ENCODE data around the gene PDE4A.
"Not testable (repeated sequence)": the region's sequence is repeated elsewhere in the genome, so short reads cannot be mapped to it uniquely, and the experiment has no call there.

PDE4A gene

DNA sequence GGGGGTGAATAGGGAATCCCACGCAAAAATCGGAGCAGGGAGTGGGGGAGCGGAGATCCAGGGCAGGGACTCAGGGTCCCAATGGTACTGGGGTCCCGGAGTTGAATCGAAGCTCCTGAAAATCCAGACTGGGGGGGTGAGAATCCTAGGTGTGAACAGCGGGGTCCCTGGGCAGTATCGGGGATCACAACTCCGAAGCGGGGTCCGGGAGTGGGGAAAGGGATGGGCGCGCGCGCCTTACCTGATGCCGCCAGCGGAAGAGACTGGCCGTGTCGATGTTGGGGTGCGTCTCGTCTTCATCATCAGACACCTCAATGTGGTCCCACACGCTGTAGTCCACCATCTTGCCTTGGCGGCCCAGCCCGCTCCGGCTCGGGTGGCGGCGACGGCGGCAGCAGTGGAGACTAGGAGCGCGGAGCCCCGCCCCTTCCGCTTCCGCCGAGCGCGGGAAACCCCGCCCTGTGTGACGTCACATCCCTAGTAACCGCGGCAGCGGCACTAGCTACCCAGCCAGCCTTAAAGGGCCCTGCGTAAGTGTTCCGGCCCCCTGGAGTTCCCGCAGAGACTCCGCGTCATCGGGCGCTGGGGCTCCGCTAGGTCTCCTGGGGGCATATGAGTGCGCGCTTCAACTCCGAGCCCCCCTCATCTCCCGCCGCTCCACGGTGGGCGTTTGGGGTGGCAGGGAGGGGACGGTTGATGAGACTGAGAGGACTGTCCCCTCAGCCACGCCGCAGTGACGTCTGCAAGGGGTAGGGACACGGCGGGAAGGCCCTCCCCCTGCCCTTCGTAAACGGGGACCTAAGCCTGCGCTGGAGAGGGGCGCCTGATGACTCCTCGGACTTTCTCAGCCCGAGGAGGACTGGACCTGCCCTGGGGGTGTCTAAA is 17.0 kb upstream of the PDE4A start, which contains the start of gene CDC37:
Gene CDC37 (minus strand): TSS at position 406 of the 885 bp plus-strand sequence. CDS start 63 bp downstream, at position 343.
- peak; percentile 96 to 98 (median 98) for DNase-seq (ENCODE audit: low read depth in 4 of 4, low spot score in 1 of 4)

DNA sequence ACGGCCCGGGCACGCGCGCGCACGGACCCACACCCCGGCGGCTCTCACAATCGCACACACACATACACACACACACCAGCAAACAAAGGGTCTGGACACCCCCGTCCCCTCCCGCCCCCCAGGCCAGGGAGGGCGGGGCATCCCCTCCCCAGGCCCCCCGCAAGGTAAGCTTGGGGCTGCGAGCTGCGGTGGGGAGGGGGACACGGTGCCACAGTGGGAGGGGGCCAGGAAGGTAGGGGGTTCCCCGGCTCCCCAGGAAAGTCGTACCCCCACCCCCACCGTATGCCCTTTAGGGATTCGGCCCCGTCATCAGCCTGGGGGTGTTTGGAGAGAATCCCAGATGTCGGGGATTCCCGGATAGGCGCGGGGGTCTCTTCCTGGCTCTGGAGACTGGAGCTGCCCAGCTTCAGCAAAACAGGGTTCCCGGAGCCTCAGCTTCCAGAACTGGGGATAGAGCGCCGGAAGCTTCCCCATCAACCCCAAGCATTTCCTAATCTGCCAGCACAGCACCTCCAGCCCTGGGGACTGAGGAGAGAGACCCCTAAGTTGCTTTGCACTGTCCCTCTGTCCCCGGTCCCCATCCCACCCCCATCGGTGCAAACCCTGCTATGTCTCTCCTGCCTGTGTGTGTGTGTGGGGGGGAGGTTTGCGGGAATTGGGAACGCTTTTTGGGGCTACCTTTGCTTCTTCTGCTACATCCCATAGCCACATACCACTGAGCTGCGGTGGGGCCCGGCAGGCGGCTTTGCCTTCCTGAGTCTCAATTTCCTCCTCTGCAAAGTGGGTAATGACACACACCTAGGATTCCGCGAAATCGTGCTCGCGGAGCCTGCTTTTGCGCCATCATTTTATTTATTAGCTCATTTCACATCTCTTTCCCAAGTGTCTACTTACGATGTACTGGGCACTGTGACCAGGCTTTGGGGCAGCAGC is 15.2 kb upstream of the PDE4A start:
- peak in 1 of 4 experiments; percentile 39 for DNase-seq (ENCODE audit: low read depth in 4 of 4, low spot score in 1 of 4)

DNA sequence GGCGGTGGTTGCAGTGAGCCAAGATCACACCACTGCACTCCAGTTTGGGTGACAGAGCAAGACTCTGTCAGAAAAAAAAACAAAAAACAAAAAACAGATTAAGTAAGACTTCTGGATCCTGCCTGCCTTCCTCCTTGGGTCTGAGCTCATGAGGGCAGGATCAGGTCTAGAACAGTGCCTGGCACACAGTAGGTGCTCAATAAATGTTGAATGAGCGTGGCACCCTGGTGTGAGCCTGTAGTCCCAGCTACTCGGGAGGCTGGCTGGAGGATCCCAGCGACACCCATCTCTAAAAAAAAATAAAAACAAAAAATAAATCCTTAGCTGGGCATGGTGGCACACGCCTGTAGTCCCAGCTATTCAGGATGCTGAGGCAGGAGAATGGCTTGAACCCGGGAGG is 14.1 kb upstream of the PDE4A start:
- DNase-seq (ENCODE audit: low read depth in 4 of 4, low spot score in 1 of 4), result no peak

DNA sequence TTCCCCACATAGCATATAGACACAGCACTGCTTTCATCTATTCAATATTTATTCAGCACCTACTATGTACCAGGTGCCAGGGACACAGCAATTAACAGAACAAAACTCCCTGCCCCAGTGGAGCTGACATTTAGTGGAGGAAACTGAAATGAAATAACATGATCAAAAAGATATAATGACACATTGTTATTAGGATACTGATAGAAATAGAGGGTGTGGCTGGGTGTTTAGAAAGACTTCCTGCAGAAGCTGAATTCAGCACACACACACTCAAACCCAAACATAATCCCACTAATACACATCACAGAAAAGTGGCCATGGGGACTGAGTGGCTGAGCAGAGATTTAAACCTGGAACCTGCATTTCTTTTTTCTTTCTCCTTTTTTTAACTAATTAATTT is 13.2 kb upstream of the PDE4A start:
- no peak for DNase-seq (ENCODE audit: low read depth in 4 of 4, low spot score in 1 of 4)

DNA sequence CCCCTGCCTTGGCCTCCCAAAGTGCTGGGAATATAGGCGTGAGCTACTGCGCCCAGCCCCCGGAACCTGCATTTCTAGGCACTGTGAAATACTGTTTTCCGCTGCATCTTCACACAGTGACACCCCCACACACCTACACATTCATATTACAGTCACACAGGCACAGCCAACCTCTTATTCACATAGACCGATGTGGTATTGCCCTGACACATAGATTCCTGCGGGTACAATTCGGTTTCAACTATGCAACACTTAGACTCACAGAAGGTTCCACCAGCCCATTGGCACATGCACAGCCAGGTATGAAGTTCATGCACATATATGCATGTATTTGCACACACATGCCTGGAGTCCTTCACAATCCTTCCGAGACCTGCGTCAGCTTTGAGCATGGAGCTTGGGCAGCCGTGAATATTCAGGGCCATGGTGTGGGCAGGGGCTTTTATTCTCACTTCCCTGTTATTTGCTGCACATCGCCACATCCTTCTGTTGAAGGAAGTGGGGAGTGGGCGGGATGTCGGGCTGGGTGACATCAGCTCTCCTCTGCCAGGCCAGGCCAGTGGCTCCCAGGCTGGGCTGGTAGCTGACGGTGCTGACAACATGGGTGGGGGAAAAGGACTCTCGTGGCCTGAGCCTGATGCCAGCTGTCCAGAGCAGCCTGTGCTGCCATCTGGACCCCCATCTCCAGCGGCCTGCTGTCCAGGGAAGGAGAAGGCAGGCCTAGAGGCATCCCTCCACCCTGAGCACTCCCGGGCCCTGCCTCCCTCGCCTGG is 11.6 kb upstream of the PDE4A start:
- no peak for DNase-seq (ENCODE audit: low read depth in 4 of 4, low spot score in 1 of 4)

DNA sequence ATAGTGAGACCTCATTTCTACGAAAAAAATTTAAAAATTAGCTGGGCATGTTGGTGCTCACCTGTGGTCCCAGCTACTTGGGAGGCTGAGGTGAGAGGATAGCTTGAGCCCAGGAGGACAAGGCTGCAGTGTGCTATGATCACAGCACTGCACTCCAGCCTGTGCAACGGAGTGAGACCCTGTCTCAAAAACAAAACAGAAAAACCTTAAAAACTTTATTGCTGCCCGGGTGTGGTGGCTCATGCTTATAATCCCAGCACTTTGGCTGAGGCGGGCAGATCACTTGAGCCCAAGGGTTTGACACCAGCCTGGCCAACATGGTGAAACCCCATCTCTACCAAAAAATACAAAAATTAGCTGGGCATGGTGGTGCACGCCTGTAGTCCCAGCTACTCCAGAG is 9.1 kb upstream of the PDE4A start:
- DNase-seq (ENCODE audit: low read depth in 4 of 4, low spot score in 1 of 4), result not testable (repeated sequence)

DNA sequence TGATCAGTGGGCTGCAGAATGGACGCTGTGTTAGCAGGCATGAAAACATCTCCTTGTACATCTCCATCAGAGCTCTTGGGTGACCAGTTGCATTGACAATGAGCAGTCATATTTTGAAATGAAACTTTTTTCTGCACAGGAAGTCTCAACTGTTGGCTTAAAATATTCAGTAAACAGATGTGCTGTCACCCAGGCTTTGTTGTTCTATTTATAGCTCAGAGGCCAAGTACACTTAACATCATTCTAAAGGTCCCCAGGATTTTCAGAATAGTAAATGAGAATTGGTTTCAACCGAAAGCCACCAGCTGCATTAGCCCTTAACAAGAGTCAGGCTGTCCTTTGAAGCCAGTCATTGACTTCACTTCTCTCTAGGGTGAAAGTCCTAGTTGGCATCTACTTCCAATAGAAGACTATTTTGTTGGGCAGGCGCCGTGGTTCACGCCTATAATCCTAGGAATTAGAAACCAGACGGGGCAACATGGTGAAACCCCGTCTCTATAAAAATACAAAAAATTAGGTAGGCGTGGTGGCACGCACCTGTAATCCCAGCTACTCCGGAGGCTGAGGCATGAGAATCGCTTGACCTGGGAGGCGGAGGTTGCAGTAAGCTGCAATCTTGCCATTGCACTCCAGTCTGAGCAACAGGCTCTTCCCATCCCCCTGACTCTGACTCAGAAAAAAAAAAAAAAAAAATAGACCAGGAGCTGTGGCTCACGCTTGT is 7.9 kb upstream of the PDE4A start:
- no peak for DNase-seq (ENCODE audit: low read depth in 4 of 4, low spot score in 1 of 4)

DNA sequence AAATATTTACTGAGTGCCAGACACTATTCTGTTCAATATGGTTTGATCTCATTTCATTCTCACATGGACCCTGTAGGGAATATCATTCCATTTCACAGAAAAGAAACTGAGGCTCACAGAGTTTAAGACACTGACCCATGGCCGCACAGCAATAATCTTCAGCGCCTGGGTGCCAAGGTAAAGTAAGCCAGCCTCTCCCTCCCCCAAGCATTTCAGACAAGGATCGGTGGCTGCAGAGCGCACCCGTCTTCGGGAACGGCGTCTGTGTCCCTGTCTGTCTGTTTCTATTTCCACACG is 4.3 kb upstream of the PDE4A start:
- DNase-seq (ENCODE audit: low read depth in 4 of 4, low spot score in 1 of 4), result no peak

DNA sequence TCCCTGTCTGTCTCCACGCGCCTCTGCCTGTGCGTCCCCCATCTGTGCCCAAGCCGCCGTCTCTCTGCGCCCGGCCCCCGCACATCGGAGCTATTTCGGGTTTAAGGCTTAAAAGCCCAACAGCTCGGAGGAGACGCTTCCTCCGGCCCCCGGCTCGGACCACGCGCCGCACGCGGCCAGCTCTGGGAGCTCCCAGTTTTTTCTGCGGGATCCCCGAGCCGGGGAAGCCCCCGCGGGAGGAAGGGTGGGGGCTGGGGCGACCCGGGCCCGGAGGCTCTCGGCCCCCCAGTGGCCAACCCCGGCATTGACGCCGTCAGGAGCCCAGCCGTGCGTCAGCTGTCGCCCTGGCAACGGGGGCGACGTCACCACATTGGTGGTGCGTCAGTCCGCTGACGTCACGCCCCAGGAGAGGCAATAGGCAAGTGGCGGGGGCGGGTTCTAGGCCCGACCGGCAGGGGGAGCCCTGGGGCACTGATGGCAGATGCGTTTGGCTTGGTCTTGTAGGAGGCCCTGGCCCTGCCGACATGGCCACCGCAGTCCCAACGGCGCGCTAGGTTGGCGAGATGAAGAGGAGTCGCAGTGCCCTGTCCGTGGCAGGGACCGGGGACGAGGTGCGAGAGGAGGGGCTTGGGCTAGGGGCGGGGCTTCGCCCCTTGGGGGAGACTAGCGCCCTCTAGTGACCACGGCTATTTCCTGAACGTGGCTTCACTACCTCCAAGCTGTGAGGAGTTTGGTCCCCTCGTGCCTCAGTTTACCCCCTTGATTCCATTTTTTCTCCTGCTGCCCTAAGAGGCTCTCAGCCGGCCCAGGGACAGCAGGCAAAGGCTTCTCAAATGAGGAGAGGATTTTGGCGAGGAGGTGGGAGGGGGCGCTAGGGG is 3.7 kb upstream of the PDE4A start:
- DNase-seq (ENCODE audit: low read depth in 4 of 4, low spot score in 1 of 4), result peak; percentile 86 to 91 (median 88)

DNA sequence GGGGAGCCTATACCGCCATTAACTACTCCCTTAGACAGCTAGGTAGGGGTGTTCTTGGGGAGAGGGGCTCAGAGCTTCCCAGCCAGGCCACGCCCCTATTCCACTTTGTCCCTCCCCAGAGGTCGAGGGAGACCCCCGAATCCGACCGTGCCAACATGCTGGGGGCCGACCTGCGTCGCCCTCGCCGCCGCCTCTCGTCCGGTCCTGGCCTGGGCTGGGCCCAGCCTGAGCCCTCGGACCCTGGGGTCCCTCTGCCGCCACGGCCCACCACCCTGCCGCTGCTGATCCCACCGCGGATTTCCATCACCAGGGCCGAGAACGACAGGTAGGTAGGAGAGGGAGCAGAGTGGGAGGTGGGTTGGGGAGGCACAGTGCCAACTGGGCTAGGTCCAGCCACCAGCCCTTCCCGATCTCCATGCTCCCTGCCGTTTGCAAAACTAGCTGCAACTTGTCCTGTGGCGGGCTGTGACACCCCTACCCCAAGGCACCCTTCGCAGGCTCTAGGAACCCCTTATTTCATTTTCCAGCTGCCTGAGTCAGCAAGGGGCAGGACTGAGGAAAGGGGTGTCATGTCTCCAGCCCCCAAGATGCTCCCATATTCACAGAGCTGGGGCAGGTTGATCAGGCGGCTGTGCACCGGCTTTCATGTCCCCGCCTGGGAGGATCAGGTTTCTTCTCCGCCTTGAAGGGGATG is 2.6 kb upstream of the PDE4A start:
- DNase-seq (ENCODE audit: low read depth in 4 of 4, low spot score in 1 of 4), result no peak

DNA sequence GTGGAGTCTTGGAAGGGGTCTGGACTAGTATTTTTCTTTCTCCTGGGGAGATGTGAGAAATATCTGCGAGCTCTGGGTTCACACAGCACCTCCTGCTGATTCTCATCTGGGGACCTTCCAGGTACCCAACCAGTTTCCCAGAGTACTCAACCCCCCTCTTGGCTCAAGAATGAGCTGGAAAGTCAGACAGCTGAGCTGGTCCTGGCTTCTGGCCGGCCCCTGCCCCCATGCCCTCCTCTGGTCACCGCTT is 2.2 kb upstream of the PDE4A start:
- no peak for DNase-seq (ENCODE audit: low read depth in 4 of 4, low spot score in 1 of 4)

DNA sequence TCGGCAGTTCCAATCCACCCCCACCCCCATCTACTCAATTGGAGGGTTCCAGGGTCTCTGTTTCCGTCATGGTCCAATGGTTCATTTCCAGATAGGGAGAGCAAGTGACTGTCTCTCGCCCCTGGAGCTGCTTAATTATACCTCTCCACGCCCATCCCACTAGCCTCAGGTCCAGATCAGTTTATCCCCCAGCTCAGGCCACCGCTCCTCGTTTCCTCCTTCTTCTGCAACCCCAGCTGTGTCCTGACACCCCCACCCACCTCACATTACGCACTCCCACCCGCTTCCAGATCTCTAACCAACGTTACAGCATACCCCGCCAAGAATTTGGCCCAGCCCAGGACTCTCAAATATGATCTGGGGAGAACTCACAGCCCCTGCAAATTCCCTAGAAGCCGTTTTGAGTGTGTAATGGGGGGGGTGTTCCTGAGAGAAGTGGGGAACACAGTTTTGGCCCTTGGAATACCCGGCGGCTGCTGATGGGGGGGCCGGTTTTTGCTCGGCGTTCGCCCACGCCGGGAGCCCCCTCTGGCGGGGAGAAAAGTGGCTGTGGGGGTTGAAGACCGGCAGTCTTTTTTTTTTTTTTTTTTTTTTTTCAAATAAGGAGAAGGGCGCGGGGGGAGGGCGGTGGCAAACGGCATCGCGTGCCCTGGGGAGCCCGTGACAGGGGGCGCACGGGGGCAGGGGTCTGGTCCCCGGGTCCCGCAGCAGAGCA is 1.7 kb upstream of the PDE4A start:
- DNase-seq (ENCODE audit: low read depth in 4 of 4, low spot score in 1 of 4), result no peak

DNA sequence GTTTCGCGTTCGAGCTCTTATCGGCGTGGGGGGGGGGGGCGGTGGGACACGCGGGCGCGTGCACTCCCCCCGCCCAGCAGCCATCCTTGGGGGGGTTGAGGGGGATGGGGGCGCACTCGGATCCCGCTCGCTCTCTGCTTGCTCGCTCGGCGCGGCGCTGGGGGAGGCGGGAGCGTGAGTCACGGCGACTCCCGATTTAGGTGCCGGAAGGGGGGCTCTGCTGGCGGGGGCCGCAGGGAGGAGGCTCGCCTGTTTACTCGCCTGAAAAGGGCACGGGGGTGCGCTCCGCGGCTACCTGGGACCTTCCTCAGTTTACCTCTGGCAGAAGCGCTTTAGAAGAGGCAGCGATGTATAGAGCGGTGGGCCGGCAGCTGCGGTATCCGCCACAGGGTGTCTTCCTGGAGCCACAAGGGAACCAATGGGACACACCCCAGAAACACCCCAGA is 1.1 kb upstream of the PDE4A start:
- DNase-seq (ENCODE audit: low read depth in 4 of 4, low spot score in 1 of 4), result no peak

DNA sequence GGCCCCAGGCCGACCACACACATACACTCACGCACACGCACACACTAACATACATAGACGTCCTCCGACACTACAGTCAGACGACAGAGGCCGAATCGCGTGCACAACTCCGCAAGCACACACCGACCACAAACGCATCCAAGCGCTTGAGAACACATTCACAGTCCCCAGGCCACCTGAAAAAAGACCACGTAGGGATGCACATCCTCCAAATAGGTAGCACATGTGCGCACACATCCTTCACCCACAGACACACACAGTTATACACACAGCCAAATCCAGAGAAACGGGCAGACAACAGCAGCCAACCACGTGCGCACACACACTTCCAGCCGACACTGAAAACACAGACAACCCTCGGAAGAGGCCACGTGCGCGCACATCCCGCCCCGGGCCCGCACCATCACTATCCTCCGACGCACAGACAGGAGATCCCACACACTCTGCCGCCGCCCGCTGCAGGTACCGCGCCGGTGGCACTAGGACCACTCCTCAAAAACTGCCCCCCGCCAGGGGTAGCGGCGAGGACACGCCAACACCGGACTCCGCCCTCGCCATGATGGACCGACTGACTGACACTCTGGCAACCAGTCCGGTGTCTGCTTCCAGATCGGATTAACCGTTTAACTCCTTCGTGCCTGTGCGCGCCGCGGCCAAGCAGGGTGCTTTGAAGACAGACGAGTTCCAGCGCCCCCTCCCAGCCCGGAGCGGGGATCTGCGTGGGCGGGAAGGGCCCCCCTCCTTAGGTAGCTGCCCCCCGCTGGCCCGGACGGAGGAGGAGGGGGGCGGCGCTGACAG is 493 bp upstream of the PDE4A start:
- DNase-seq (ENCODE audit: low read depth in 4 of 4, low spot score in 1 of 4), result no peak

DNA sequence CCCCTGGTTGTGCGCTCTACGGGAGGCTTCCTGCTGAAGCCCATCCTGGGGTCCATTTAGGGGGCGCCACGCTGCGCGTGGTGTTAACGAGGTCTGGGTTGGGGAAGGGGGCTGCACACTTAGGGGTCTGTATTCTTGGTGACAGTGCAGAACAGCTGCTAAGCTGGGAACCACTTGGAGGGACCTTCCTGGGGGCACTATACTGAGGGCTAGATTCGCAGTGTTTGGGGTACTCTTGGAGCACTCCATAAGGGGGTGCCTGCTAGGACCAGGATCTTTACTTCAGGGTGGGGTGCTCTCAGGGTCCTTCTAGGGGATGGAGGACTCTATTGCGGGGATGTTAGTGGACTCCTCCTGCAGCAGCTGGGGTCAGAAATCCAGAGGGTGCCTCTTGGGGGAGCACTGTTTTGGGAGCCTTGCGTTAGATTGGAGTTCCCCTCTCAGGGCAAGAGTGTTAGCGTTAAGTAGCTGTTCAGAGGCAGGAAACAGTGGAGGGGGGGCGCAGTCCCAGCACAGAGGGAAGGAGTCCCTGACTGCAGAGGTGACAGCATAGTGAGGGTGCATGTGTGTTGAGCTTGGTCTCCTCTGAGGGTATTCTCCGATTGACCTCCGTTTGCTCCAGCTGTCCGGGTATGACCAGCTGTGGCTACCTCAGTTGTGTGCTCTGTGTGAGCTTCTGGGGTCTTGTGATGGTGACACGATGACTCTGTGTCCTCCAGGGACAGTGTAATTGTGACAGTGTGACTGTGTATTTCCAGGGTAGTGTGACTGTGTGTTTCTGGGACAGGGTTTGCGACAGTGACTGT is 1.1 kb downstream of the PDE4A start:
- DNase-seq (ENCODE audit: low read depth in 4 of 4, low spot score in 1 of 4), result no peak

DNA sequence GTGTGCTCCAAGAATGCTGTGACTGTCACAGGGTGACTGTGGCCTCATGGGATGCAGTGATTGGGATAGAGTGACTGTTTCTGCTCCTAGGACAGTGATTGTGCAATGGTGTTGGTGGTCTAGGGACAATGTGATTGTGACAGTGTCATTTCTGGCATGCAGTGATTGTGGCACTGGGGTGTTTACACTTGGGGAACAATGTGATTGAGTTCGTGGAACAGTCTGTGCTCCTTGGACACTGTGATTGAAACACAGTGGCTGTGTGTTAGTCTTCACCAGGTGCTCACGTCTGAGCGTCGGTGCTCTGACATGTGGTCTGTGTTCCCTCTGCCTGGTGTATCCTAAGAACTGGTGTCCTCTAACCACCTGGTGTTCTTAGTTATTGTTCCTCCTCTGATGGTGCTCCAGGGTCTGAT is 1.7 kb downstream of the PDE4A start:
- DNase-seq (ENCODE audit: low read depth in 4 of 4, low spot score in 1 of 4), result no peak

DNA sequence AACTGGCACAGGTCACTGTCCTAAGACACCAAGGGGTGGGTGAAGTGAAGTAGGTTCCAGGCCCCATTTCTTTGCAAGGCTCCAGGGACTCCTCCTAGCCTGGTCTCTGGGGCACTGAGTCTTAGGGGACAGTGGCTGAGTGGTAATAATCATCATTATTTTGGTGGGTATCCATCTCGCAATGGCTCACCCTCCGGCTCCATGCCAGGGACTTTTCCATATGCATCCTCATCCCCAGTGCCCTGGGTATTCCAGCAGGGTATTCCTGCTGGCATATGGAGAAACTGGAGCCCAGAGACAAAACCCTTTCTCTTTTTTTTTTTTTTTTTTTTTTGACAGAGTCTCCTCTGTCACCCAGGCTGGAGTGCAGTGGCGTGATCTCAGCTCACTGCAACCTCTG is 2.5 kb downstream of the PDE4A start:
- DNase-seq (ENCODE audit: low read depth in 4 of 4, low spot score in 1 of 4), result no peak

All from stimulated activated CD4-positive, alpha-beta T cell treated with anti-CD3 and anti-CD28 coated beads, Interleukin-1b, Interleukin-23, amount 100 ng/mL, for 24 hours (primary cell).